ENCODE data around the gene CALR.
"Not testable (repeated sequence)": the region's sequence is repeated elsewhere in the genome, so short reads cannot be mapped to it uniquely, and the experiment has no call there.

The CALR gene

DNA sequence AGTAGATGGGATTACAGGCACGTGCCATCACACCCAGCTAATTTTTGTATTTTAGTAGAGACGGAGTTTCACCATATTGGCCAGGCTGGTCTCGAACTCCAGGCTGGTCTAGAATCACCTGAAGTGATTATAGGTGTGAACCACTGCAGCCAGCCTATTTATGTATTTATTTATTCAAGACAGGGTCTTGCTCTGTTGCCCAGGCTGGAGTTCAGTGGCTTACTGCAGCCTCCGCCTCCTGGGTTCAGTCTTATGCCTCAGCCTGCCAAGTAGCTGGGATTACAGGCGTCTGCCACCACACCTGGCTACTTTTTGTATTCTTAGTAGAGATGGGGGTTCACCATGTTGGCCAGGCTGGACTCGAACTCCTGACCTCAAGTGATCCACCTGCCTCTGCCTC, 13.6 kb downstream of the CALR start:
- DNase-seq = not testable (repeated sequence)

- DNase-seq = no peak
Observed at GRCh38 chr19:12952488-12953137, 14.2 kb downstream of the CALR start.

GRCh38 chr19:12953138-12953798, 14.9 kb downstream of the CALR start:
- DNase-seq = no peak

GRCh38 chr19:12953799-12954611, 15.6 kb downstream of the CALR start:
- DNase-seq = no peak

DNA sequence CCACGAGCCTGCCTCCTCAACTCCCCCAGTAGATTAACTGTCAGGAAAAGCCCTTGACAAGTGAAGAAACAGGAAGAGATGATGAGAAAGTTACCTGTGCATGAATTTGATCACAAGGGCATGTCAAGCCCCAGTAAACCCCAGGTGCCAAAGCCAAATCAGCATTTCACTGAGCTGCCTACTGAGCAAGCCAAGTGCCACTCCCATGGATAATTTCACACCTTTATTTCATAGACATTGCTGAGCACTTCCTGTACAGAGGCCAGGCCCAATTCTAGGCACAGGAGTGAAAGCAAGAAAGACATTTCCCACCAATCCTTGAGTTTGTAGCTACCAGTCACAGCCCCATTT, 16.2 kb downstream of the CALR start:
- no peak for DNase-seq

- not testable (repeated sequence) for DNase-seq
Observed at GRCh38 chr19:12955575-12955974, 17.2 kb downstream of the CALR start.

DNA sequence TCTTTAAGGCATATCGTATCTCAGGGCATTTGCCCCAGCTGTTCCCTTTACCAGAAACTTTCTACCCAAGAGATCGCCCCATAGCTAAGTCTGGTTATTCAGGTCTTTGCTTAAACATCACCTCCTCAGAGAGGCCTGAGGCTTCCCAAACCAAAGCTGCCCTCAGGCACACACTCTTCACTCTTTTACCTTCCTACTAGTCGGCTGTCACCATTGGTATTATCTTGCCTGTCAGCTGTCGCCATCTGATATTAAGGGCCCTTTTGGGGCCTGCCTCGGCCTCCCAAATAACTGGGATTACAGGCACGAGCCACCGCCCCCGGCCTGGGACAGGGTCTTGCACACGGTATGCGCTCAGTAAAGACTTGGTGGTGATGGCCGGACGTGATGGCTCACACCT, 17.6 kb downstream of the CALR start:
- DNase-seq = no peak

DNA sequence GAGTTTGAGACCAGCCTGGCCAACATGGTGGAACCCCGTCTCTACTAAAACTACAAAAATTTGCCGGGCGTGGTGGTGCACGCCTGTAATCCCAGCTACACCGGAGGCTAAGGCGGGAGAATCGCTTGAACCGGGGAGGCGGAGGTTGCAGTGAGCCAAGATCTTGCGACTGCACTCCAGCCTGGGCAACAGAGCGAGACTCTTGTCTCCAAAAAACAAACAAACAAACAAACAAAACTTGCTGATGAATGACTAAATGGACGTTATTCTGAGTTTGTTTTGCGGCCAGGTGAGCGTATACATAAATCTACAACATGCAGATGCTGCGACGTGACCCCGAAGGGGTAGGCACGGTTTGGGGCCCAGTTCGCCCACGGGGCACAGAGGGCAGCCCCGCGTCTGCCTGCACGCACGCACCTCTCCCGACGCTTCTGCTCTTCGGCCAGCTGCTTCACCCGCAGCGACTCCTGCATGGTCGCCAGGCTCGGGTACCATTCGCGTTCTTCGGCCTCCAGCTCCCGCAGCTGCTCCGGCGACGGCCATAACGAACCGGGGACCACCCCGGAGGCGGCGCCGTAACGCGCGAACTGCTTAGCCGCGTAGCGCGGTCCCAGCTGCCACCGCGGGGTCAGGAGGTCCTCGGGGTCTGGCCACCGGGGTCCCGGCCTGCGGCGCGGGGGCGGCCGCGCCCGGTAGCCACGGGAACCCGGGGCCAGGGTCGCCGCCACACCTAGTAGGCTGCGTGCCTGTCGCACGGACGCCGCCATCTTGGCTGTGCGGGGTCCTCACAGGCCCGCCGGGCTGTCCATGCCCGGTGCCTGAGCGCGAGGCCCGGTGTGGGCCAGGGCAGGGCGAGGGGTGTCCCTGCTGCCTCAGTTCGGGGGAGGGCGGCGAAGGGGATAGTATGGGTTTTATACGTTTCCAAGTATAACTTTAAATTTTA, 18.3 kb downstream of the CALR start, which contains the start of gene GADD45GIP1:
GADD45GIP1 (minus strand) TSS at position 778 of the 943 bp plus-strand sequence; CDS start at position 767, 11 bp downstream.
- peak; percentile 93 for DNase-seq

DNA sequence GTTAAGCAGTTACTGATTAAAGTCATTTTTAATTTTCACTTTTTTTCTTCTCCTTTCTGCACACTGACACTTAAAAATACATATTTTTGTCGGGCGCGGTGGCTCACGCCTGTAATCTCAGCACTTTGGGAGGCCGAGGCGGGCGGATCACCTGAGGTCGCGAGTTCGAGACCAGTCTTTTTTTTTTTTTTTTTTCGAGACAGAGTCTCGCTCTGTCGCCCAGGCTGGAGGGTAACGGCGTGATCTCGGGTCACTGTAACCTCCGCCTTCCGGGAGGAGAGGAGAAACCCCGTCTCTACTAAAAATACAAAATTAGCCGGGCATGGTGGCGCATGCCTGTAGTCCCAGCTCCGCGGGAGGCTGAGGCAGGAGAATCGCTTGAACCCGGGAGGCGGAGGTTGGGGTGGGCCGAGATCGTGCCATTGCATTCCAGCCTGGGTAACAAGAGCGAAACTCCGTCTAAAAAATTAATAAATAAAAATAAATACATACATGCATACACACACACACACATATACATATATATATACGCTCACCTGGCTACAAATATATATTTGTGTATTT, 19.1 kb downstream of the CALR start:
- not testable (repeated sequence) for DNase-seq

DNA sequence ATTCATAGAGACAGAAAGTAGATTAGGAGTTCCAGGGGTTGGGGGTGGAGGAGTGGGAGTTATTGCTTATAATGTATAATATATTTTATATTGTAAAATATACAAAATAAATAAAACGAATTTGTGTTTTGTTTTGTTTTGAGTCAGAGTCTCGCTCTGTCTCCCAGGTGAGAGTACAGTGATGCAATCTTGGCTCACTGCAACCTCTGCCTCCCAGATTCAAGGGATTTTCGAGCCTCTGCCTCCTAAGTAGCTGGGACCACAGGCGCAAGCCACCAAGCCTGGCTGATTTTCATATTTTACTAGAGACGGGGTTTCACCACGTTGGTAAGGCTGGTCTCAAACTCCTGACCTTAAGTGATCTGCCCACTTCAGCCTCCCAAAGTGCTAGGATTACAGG, 21.1 kb downstream of the CALR start:
- no peak for DNase-seq

GRCh38 chr19:12965017-12965811, 26.8 kb downstream of the CALR start:
- DNase-seq = peak; percentile 93

DNA sequence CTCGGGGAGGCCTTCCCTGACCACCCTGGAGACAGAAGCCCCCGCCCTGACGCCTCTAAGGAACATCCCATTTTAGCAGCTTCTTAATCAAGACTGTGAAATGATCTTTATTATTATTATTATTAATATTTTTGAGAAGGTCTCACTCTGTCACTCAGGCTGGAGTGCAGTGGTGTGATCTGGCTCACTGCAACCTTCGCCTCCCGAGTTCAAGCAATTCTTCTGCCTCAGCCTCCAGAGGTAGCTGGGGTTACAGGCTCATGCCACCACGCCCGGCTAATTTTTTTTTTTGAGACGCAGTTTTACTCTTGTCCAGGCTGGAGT, 27.4 kb downstream of the CALR start:
- no peak for DNase-seq

DNA sequence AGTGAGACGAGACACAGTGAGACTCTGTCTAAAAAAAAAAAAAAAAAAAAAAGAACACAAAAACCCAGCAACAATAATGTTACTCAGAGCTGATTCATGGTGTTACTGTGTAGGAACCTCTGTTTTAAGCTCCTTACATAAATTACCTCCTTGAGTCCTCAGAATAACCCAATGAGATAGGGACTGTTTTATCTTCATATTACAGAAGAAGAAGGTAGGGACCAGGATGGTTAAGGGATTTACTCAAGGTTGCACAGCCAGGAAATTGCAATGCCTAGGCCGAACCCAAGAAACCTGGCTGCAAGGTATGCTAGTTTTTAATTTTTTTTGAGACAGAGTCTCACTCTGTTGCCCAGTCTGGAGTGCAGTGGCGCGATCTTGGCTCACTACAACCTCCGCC, 29.5 kb downstream of the CALR start:
- DNase-seq = no peak

GRCh38 chr19:12969292-12969988, 31.0 kb downstream of the CALR start, which contains the start of gene DAND5:
Gene DAND5 (plus strand): TSS chr19:12969576. CDS start chr19:12969661, 85 bp downstream.
- DNase-seq = no peak

GRCh38 chr19:12970070-12970820, 31.8 kb downstream of the CALR start:
- no peak for DNase-seq

- no peak for DNase-seq
Observed at GRCh38 chr19:12973236-12973635, 34.8 kb downstream of the CALR start.

- no peak for DNase-seq
Observed at GRCh38 chr19:12974301-12975220, 36.2 kb downstream of the CALR start.

- DNase-seq = no peak
Observed at GRCh38 chr19:12975221-12975741, 36.9 kb downstream of the CALR start.

All from right kidney (tissue), 1 donor.